NCI-H128 (cell line): Measurements from ENCODE around the gene TRABD2A.

ENCODE experiments used
- DNase-seq: peaks from one replicate; lab custom pipeline; 2025; ENCODE audit not compliant: unreplicated experiment; lab: John Stamatoyannopoulos, UW

TRABD2A gene

GRCh38 chr2:84855731-84856130, 25.2 kb downstream of the TRABD2A start:
- DNase-seq, result no peak

GRCh38 chr2:84854850-84855249, 26.0 kb downstream of the TRABD2A start:
- DNase-seq, result no peak

- DNase-seq, result no peak
Observed at GRCh38 chr2:84851876-84852275, 29.0 kb downstream of the TRABD2A start.

- DNase-seq, result no peak
Observed at GRCh38 chr2:84850471-84850870, 30.4 kb downstream of the TRABD2A start.

GRCh38 chr2:84849271-84849952, 31.5 kb downstream of the TRABD2A start:
- DNase-seq, result no peak

- no peak for DNase-seq
Observed at GRCh38 chr2:84847326-84848050, 33.4 kb downstream of the TRABD2A start.

- DNase-seq, result no peak
Observed at GRCh38 chr2:84846741-84847142, 34.1 kb downstream of the TRABD2A start.

- DNase-seq, result no peak
Observed at GRCh38 chr2:84846041-84846663, 34.7 kb downstream of the TRABD2A start.

GRCh38 chr2:84844141-84844540, 36.7 kb downstream of the TRABD2A start:
- DNase-seq, result no peak

- DNase-seq, result no peak
Observed at GRCh38 chr2:84841577-84841976, 39.3 kb downstream of the TRABD2A start.

- DNase-seq, result no peak
Observed at GRCh38 chr2:84840306-84840705, 40.6 kb downstream of the TRABD2A start.

- DNase-seq, result no peak
Observed at GRCh38 chr2:84839851-84840250, 41.0 kb downstream of the TRABD2A start.

GRCh38 chr2:84838434-84839145, 42.3 kb downstream of the TRABD2A start:
- no peak for DNase-seq

- no peak for DNase-seq
Observed at GRCh38 chr2:84836215-84836614, 44.7 kb downstream of the TRABD2A start.

GRCh38 chr2:84833481-84834150, 47.3 kb downstream of the TRABD2A start:
- no peak for DNase-seq

GRCh38 chr2:84832772-84833461, 48.0 kb downstream of the TRABD2A start:
- no peak for DNase-seq

- DNase-seq, result no peak
Observed at GRCh38 chr2:84830758-84831500, 50.0 kb downstream of the TRABD2A start.

GRCh38 chr2:84830095-84830494, 50.8 kb downstream of the TRABD2A start:
- DNase-seq, result no peak

GRCh38 chr2:84829693-84830092, 51.2 kb downstream of the TRABD2A start:
- DNase-seq, result no peak
